GM13977 (cell line): ENCODE measurements around the gene SMIM36.
"Not testable (repeated sequence)": the region's sequence is repeated elsewhere in the genome, so short reads cannot be mapped to it uniquely, and the experiment has no call there.

ENCODE experiments used
- DNase-seq: peaks from one replicate; pipeline ENCODE4 v3.0.0; 2012; ENCODE audit warnings: low spot score
- CTCF ChIP-seq: IDR thresholded peaks from 2 replicates; pipeline ENCODE4 v1.5.1; 2012; ENCODE audit warnings: mild to moderate bottlenecking, control low read depth; ENCODE audit not compliant: insufficient read depth; ENCODE audit errors: extremely low read depth, missing control alignments
- in situ Hi-C: fragments of 300-500 bp; cut with MboI; formaldehyde crosslinking; loops from one replicate; pipeline ENCODE4 v1.12.0; 2022; ENCODE audit warnings: low sequenced_read_pairs, low pct_unique_long_range_greater_than_20kb, mixed read lengths, inconsistent platforms; ENCODE audit not compliant: unreplicated experiment

The SMIM36 gene

GRCh38 chr17:55409030-55409800, 102.0 kb downstream of the SMIM36 start:
- no peak for TF ChIP-seq CTCF
- DNase-seq = no peak
- in situ Hi-C loops = no loop called here

- in situ Hi-C loops = no loop called here
- DNase-seq = no peak
- TF ChIP-seq CTCF = no peak
These were observed 103.3 kb downstream of the SMIM36 start for GRCh38 chr17:55407641-55408566.

GRCh38 chr17:55405600-55405999, 105.7 kb downstream of the SMIM36 start:
- DNase-seq = no peak
- in situ Hi-C loops = no loop called here
- TF ChIP-seq CTCF = no peak

GRCh38 chr17:55404197-55404596, 107.1 kb downstream of the SMIM36 start:
- not testable (repeated sequence) for DNase-seq

GRCh38 chr17:55402374-55402773, 108.9 kb downstream of the SMIM36 start:
- in situ Hi-C loops = no loop called here

More at GRCh38 chr17:55404197-55404596, 107.1 kb downstream of the SMIM36 start:
- in situ Hi-C loops = not testable (repeated sequence)

More at GRCh38 chr17:55402374-55402773, 108.9 kb downstream of the SMIM36 start:
- DNase-seq = no peak
- no peak for TF ChIP-seq CTCF
